Lung microvascular endothelial cell (primary cell): ENCODE measurements around the gene CRACR2B. TPM values are rescaled to one million over a fixed set of nuclear protein-coding genes. Genes with fewer than 3 reads are reported as not detected.

Experiments used
- DNase-seq, 2 donors: peaks; one replicate each; pipeline versions ENCODE4 v3.0.0 to v3.0.0-alpha.2; 2010; ENCODE audit warnings: low read depth in 2 of 2
- total RNA-seq: library from RNA; depleted of rRNA; stranded (reverse); fragments of >200 nt; gene quantifications from 2 replicates; pipeline ENCODE4 v1.2.1, GENCODE V29; 2014

The CRACR2B gene
- total RNA-seq, 1 donor from 2014 or later = 15.9 TPM

- no peak for DNase-seq
These were observed 32.7 kb upstream of the CRACR2B start for GRCh38 chr11:794766-795633.

- peak; percentile 81 to 84 for DNase-seq
These were observed 31.8 kb upstream of the CRACR2B start for GRCh38 chr11:795634-796564.

GRCh38 chr11:796565-797295, 31.0 kb upstream of the CRACR2B start:
- no peak for DNase-seq

- peak; percentile 75 to 81 for DNase-seq
These were observed 30.2 kb upstream of the CRACR2B start for GRCh38 chr11:797296-798092.

GRCh38 chr11:798093-798713, 29.5 kb upstream of the CRACR2B start, which contains the start of gene SLC25A22:
SLC25A22 (minus strand) TSS chr11:798281; CDS start chr11:795006, 3,275 bp downstream.
- DNase-seq = peak; percentile 81 to 87

- no peak for DNase-seq
These were observed 27.9 kb upstream of the CRACR2B start for GRCh38 chr11:799641-800316.

- DNase-seq = no peak
These were observed 27.2 kb upstream of the CRACR2B start for GRCh38 chr11:800473-800872.

GRCh38 chr11:801097-801780, 26.5 kb upstream of the CRACR2B start:
- no peak for DNase-seq

- DNase-seq = no peak
These were observed 25.6 kb upstream of the CRACR2B start for GRCh38 chr11:802018-802617.

GRCh38 chr11:802693-803466, 24.8 kb upstream of the CRACR2B start:
- DNase-seq = no peak

- DNase-seq = no peak
These were observed 24.3 kb upstream of the CRACR2B start for GRCh38 chr11:803467-803742.

GRCh38 chr11:803770-804598, 23.7 kb upstream of the CRACR2B start:
- DNase-seq = peak in 1 of 2 donors; percentile 30

GRCh38 chr11:804599-804964, 23.1 kb upstream of the CRACR2B start:
- DNase-seq = no peak

- no peak for DNase-seq
These were observed 19.1 kb upstream of the CRACR2B start for GRCh38 chr11:808427-809286.

GRCh38 chr11:809287-810039, 18.3 kb upstream of the CRACR2B start, which contains the start of gene RPLP2:
RPLP2 (plus strand) TSS chr11:809967; CDS start chr11:810235, 268 bp downstream.
- DNase-seq = peak; percentile 98
